DOHH2 (cell line): ENCODE measurements around the gene PRR16.

Source experiments
- H3F3A ChIP-seq: fragments of 200-600 bp; sonication (generic), shearing (Covaris generic); 2 replicates; pipeline ENCODE4 v1.6.0; 2016; ENCODE audit warnings: antibody characterized with exemption, mild to moderate bottlenecking; ENCODE audit not compliant: control insufficient read depth, insufficient read depth
- H3K27ac ChIP-seq: fragments of 200-600 bp; sonication (generic); 2 replicates; pipeline ENCODE4 v1.5.1; 2014; ENCODE audit warnings: low read depth, mild to moderate bottlenecking, low read length, moderate library complexity
- H3K27me3 ChIP-seq: fragments of 200-600 bp; sonication (generic); 2 replicates; pipeline ENCODE4 v1.6.1; 2014; ENCODE audit warnings: mild to moderate bottlenecking, low read length, mixed read lengths; ENCODE audit not compliant: control insufficient read depth
- H3K36me3 ChIP-seq: fragments of 200-600 bp; sonication (generic); 2 replicates; pipeline ENCODE4 v1.6.1; 2014; ENCODE audit warnings: mild to moderate bottlenecking, low read length, moderate library complexity, mixed read lengths; ENCODE audit not compliant: control insufficient read depth
- H3K4me1 ChIP-seq: fragments of 200-600 bp; sonication (generic); 2 replicates; pipeline ENCODE4 v1.6.1; 2014; ENCODE audit warnings: mild to moderate bottlenecking, low read length, mixed read lengths; ENCODE audit not compliant: control insufficient read depth
- H3K4me2 ChIP-seq: fragments of 200-600 bp; sonication (generic); 2 replicates; pipeline ENCODE4 v1.6.0; 2014; ENCODE audit warnings: mild to moderate bottlenecking, low read length, moderate library complexity
- H3K4me3 ChIP-seq: fragments of 200-600 bp; sonication (generic); 2 replicates; pipeline ENCODE4 v1.5.1; 2014; ENCODE audit warnings: mild to moderate bottlenecking, low read length, mixed read lengths
- H3K79me2 ChIP-seq: fragments of 200-600 bp; sonication (generic); 2 replicates; pipeline ENCODE4 v1.6.1; 2014; ENCODE audit warnings: mild to moderate bottlenecking, low read length, mixed read lengths; ENCODE audit not compliant: control insufficient read depth
- H3K9me2 ChIP-seq: fragments of 200-600 bp; sonication (generic); replicated peaks from 2 replicates; pipeline ENCODE4 v1.6.1; 2014; ENCODE audit warnings: mild to moderate bottlenecking, low read length, mixed read lengths; ENCODE audit not compliant: control insufficient read depth
- H3K9me3 ChIP-seq: fragments of 200-600 bp; sonication (generic); 2 replicates; pipeline ENCODE4 v1.6.1; 2014; ENCODE audit warnings: antibody characterized with exemption, low read length, mixed read lengths; ENCODE audit not compliant: control insufficient read depth, insufficient read depth
- H4K20me1 ChIP-seq: fragments of 200-600 bp; sonication (generic); 2 replicates; pipeline ENCODE4 v1.6.0; 2014; ENCODE audit warnings: low read depth, mild to moderate bottlenecking, antibody characterized with exemption, low read length, moderate library complexity; ENCODE audit not compliant: control insufficient read depth, insufficient read depth
- CTCF ChIP-seq: fragments of 200-600 bp; sonication (generic); IDR thresholded peaks from one replicate; pipeline ENCODE4 v1.5.1; 2014; ENCODE audit warnings: antibody characterized with exemption, mild to moderate bottlenecking, low read depth, low read length; ENCODE audit not compliant: poor library complexity, severe bottlenecking
- EZH2phosphoT487 ChIP-seq: fragments of 200-600 bp; sonication (generic); IDR thresholded peaks from 2 replicates; pipeline ENCODE4 v1.6.1; 2017; ENCODE audit warnings: borderline replicate concordance, mild to moderate bottlenecking, antibody characterized with exemption, low read length, moderate library complexity, mixed read lengths

PRR16 gene

GRCh38 chr5:120545007-120545406, 80.9 kb downstream of the PRR16 start:
- Histone ChIP-seq H3K79me2 (no peaks in the 10 kb centered on the region), H3F3A (no peaks in the 10 kb centered on the region), H3K4me2 (no peak overlapping the region), H3K36me3 (no peaks in the 10 kb centered on the region), H3K27ac (no peak overlapping the region), H3K4me3 (no peak overlapping the region), H3K4me1 (no peaks in the 10 kb centered on the region), H3K9me2 (no peaks in the 10 kb centered on the region), H4K20me1 (no peaks in the 10 kb centered on the region), H3K9me3 (no peaks in the 10 kb centered on the region), H3K27me3 (no peaks in the 10 kb centered on the region)
- TF ChIP-seq CTCF (no peak), EZH2phosphoT487 (no peak)

GRCh38 chr5:120545951-120546350, 81.9 kb downstream of the PRR16 start:
- H3K27me3 ChIP-seq = no peaks in the 10 kb centered on the region
- no peaks in the 10 kb centered on the region for H4K20me1 ChIP-seq
- H3K79me2 ChIP-seq = no peaks in the 10 kb centered on the region
- no peak overlapping the region for H3K4me2 ChIP-seq
- H3K9me2 ChIP-seq = no peaks in the 10 kb centered on the region
- H3K4me1 ChIP-seq = no peaks in the 10 kb centered on the region
- TF ChIP-seq EZH2phosphoT487 (no peak), CTCF (no peak)
- no peaks in the 10 kb centered on the region for H3K9me3 ChIP-seq
- H3F3A ChIP-seq = no peaks in the 10 kb centered on the region
- no peak overlapping the region for H3K27ac ChIP-seq
- no peak overlapping the region for H3K4me3 ChIP-seq
- H3K36me3 ChIP-seq = no peaks in the 10 kb centered on the region

- Histone ChIP-seq H3K4me2 (no peak overlapping the region), H4K20me1 (no peaks in the 10 kb centered on the region), H3K4me1 (no peaks in the 10 kb centered on the region), H3K79me2 (no peaks in the 10 kb centered on the region), H3K9me3 (no peaks in the 10 kb centered on the region), H3K4me3 (no peak overlapping the region), H3K36me3 (no peaks in the 10 kb centered on the region), H3K9me2 (no peaks in the 10 kb centered on the region), H3K27me3 (no peaks in the 10 kb centered on the region), H3F3A (no peaks in the 10 kb centered on the region), H3K27ac (no peak overlapping the region)
- no peak for TF ChIP-seq CTCF
- no peak for TF ChIP-seq EZH2phosphoT487
Measured at GRCh38 chr5:120546922-120547321, 82.8 kb downstream of the PRR16 start.

GRCh38 chr5:120550358-120550757, 86.3 kb downstream of the PRR16 start:
- no peaks in the 10 kb centered on the region for H3K27me3 ChIP-seq
- H4K20me1 ChIP-seq = no peaks in the 10 kb centered on the region
- no peak for TF ChIP-seq CTCF
- no peak for TF ChIP-seq EZH2phosphoT487
- no peak overlapping the region for H3K4me2 ChIP-seq
- no peaks in the 10 kb centered on the region for H3K36me3 ChIP-seq
- H3K27ac ChIP-seq = no peak overlapping the region
- no peaks in the 10 kb centered on the region for H3K4me1 ChIP-seq
- H3K9me3 ChIP-seq = no peaks in the 10 kb centered on the region
- no peaks in the 10 kb centered on the region for H3K9me2 ChIP-seq
- no peaks in the 10 kb centered on the region for H3K79me2 ChIP-seq
- H3K4me3 ChIP-seq = no peak overlapping the region
- no peaks in the 10 kb centered on the region for H3F3A ChIP-seq
